CD4-positive, alpha-beta T cell treated with Interleukin-17A for 1 hour (primary cell): Measurements from ENCODE around the gene ZNF709.
"Not testable (repeated sequence)": the region's sequence is repeated elsewhere in the genome, so short reads cannot be mapped to it uniquely, and the experiment has no call there.

Experiments used
- DNase-seq: peaks from one replicate; pipeline ENCODE4 v3.0.0-alpha.2; 2020

ZNF709 gene

GRCh38 chr19:12450844-12451243, 33.8 kb downstream of the ZNF709 start:
- DNase-seq = no peak

GRCh38 chr19:12448808-12449207, 35.8 kb downstream of the ZNF709 start:
- DNase-seq = no peak

GRCh38 chr19:12440541-12441316, 43.9 kb downstream of the ZNF709 start, which contains the start of gene ZNF443:
Gene ZNF443, minus strand, starts transcription at chr19:12441021. Its CDS starts 107 bp downstream, at chr19:12440914.
- DNase-seq = peak; percentile 99

GRCh38 chr19:12439686-12440540, 44.7 kb downstream of the ZNF709 start:
- DNase-seq = peak; percentile 46

- not testable (repeated sequence) for DNase-seq
These were observed 53.8 kb downstream of the ZNF709 start for GRCh38 chr19:12430726-12431299.

GRCh38 chr19:12425888-12426274, 58.7 kb downstream of the ZNF709 start:
- no peak for DNase-seq

GRCh38 chr19:12425236-12425887, 59.3 kb downstream of the ZNF709 start:
- DNase-seq = no peak

GRCh38 chr19:12417273-12417672, 67.3 kb downstream of the ZNF709 start:
- not testable (repeated sequence) for DNase-seq

- no peak for DNase-seq
These were observed 72.7 kb downstream of the ZNF709 start for GRCh38 chr19:12411893-12412292.
